Central memory CD4-positive, alpha-beta T cell (primary cell): ENCODE data around the gene MRPS27.
"Not testable (repeated sequence)": the region's sequence is repeated elsewhere in the genome, so short reads cannot be mapped to it uniquely, and the experiment has no call there.

Experiments
- DNase-seq: peaks from one replicate; pipeline ENCODE4 v3.0.0; 2022

MRPS27 gene

GRCh38 chr5:72325566-72326305, 5.7 kb upstream of the MRPS27 start:
- DNase-seq, result no peak

GRCh38 chr5:72324189-72324825, 4.3 kb upstream of the MRPS27 start:
- DNase-seq, result no peak

- DNase-seq, result not testable (repeated sequence)
Measured at GRCh38 chr5:72319435-72319975, 535 bp downstream of the MRPS27 start.

- no peak for DNase-seq
Measured at GRCh38 chr5:72314571-72315172, 5.4 kb downstream of the MRPS27 start.

GRCh38 chr5:72313141-72313540, 6.9 kb downstream of the MRPS27 start:
- DNase-seq, result no peak

GRCh38 chr5:72308853-72309191, 11.2 kb downstream of the MRPS27 start:
- DNase-seq, result no peak

- DNase-seq, result peak; percentile 97
Measured at GRCh38 chr5:72307968-72308852, 11.8 kb downstream of the MRPS27 start.

- no peak for DNase-seq
Measured at GRCh38 chr5:72307573-72307967, 12.5 kb downstream of the MRPS27 start.

- no peak for DNase-seq
Measured at GRCh38 chr5:72305194-72306142, 14.6 kb downstream of the MRPS27 start.

- DNase-seq, result no peak
Measured at GRCh38 chr5:72302171-72302570, 17.9 kb downstream of the MRPS27 start.

GRCh38 chr5:72301557-72301956, 18.5 kb downstream of the MRPS27 start:
- no peak for DNase-seq

GRCh38 chr5:72300590-72301339, 19.3 kb downstream of the MRPS27 start:
- DNase-seq, result no peak

- no peak for DNase-seq
Measured at GRCh38 chr5:72298711-72299110, 21.3 kb downstream of the MRPS27 start.

- not testable (repeated sequence) for DNase-seq
Measured at GRCh38 chr5:72298136-72298535, 21.9 kb downstream of the MRPS27 start.

- DNase-seq, result no peak
Measured at GRCh38 chr5:72296256-72296655, 23.8 kb downstream of the MRPS27 start.

GRCh38 chr5:72295539-72295938, 24.5 kb downstream of the MRPS27 start:
- no peak for DNase-seq

- no peak for DNase-seq
Measured at GRCh38 chr5:72294473-72294872, 25.6 kb downstream of the MRPS27 start.

- DNase-seq, result no peak
Measured at GRCh38 chr5:72293495-72294055, 26.5 kb downstream of the MRPS27 start.

- no peak for DNase-seq
Measured at GRCh38 chr5:72292411-72292810, 27.6 kb downstream of the MRPS27 start.

- no peak for DNase-seq
Measured at GRCh38 chr5:72291601-72292000, 28.4 kb downstream of the MRPS27 start.
